Measurements from ENCODE around the gene SLC43A2. TPM values are rescaled to one million over a fixed set of nuclear protein-coding genes. Genes with fewer than 3 reads are reported as not detected.

The SLC43A2 gene
- total RNA-seq, 2 donors from 2014 or later = 21.1 to 21.9 TPM

- no peak for DNase-seq (ENCODE audit: low spot score)
- TF ChIP-seq CTCF (IDR thresholded peaks at IDR 0.05) = no peak
Observed at GRCh38 chr17:1625053-1625452, 3.6 kb downstream of the SLC43A2 start.

GRCh38 chr17:1624650-1625049, 4.0 kb downstream of the SLC43A2 start:
- H3K36me3 ChIP-seq = no peaks in the 10 kb centered on the region
- peaks cover 11 to 17% of the 10 kb centered on the region in 2 donors for H3K4me1 ChIP-seq (ENCODE audit: control insufficient read depth in 1 of 2, low read depth in 2 of 2)
- H3K27ac ChIP-seq = no peak overlapping the region
- no peak for TF ChIP-seq CTCF (IDR thresholded peaks at IDR 0.05)
- ATAC-seq (ENCODE audit: insufficient number of reproducible peaks, low FRiP score, low read depth) (no peak), DNase-seq (ENCODE audit: low spot score) (no peak)
- H3K9me3 ChIP-seq = no peaks in the 10 kb centered on the region
- H3K27me3 ChIP-seq (replicated peaks; ENCODE audit: insufficient read depth) = no peaks in the 10 kb centered on the region
- H3K4me3 ChIP-seq = no peak overlapping the region

More at GRCh38 chr17:1625053-1625452, 3.6 kb downstream of the SLC43A2 start:
- Histone ChIP-seq H3K36me3 (no peaks in the 10 kb centered on the region), H3K27me3 (replicated peaks; ENCODE audit: insufficient read depth) (no peaks in the 10 kb centered on the region), H3K27ac (no peak overlapping the region), H3K9me3 (no peaks in the 10 kb centered on the region), H3K4me1 (ENCODE audit: control insufficient read depth in 1 of 2, low read depth in 2 of 2) (peaks cover 13 to 21% of the 10 kb centered on the region in 2 donors), H3K4me3 (no peak overlapping the region)
- no peak for ATAC-seq (ENCODE audit: insufficient number of reproducible peaks, low FRiP score, low read depth)

- H3K4me3 ChIP-seq = no peak overlapping the region
- no peaks in the 10 kb centered on the region for H3K9me3 ChIP-seq
- ATAC-seq (ENCODE audit: insufficient number of reproducible peaks, low FRiP score, low read depth) = no peak
- DNase-seq (ENCODE audit: low spot score) = no peak
- H3K27ac ChIP-seq = no peak overlapping the region
- TF ChIP-seq CTCF (IDR thresholded peaks at IDR 0.05) = no peak
- peaks cover 7 to 12% of the 10 kb centered on the region in 2 donors for H3K4me1 ChIP-seq (ENCODE audit: control insufficient read depth in 1 of 2, low read depth in 2 of 2)
- no peaks in the 10 kb centered on the region for H3K36me3 ChIP-seq
- no peaks in the 10 kb centered on the region for H3K27me3 ChIP-seq (replicated peaks; ENCODE audit: insufficient read depth)
Observed at GRCh38 chr17:1623057-1623630, 5.5 kb downstream of the SLC43A2 start.

- no peak for ATAC-seq (ENCODE audit: insufficient number of reproducible peaks, low FRiP score, low read depth)
- Histone ChIP-seq H3K27ac (no peak overlapping the region), H3K36me3 (no peaks in the 10 kb centered on the region)
Observed at GRCh38 chr17:1621273-1621954, 7.2 kb downstream of the SLC43A2 start.

More at GRCh38 chr17:1621273-1621954, 7.2 kb downstream of the SLC43A2 start:
- no peaks in the 10 kb centered on the region for H3K27me3 ChIP-seq (replicated peaks; ENCODE audit: insufficient read depth)
- H3K9me3 ChIP-seq = no peaks in the 10 kb centered on the region
- no peak for DNase-seq (ENCODE audit: low spot score)
- H3K4me3 ChIP-seq = no peak overlapping the region
- no peak for TF ChIP-seq CTCF (IDR thresholded peaks at IDR 0.05)
- H3K4me1 ChIP-seq (ENCODE audit: control insufficient read depth in 1 of 2, low read depth in 2 of 2) = peaks cover 0 to 2% of the 10 kb centered on the region in 2 donors
